Activated CD4-positive, alpha-beta T cell treated with anti-CD3 and anti-CD28 coated beads, Interleukin-2, Interleukin-4, amounts not matched to agents 100 ng/mL and 50 ng/mL, durations not matched to agents 16 hours and 8 hours (primary cell): ENCODE measurements around the gene PON3.
A peak's percentile ranks its signal among the peaks of the same experiment; 100 is the strongest.
"Not testable (repeated sequence)": the region's sequence is repeated elsewhere in the genome, so short reads cannot be mapped to it uniquely, and the experiment has no call there.

Experiments used
- DNase-seq: peaks from one replicate; pipeline ENCODE4 v3.0.0-alpha.2; 2020; ENCODE audit warnings: low spot score

The PON3 gene

GRCh38 chr7:95411666-95412065, 15.5 kb upstream of the PON3 start:
- no peak for DNase-seq

- DNase-seq, result peak; percentile 32
Observed at GRCh38 chr7:95411036-95411435, 14.9 kb upstream of the PON3 start.

GRCh38 chr7:95407751-95408150, 11.6 kb upstream of the PON3 start:
- no peak for DNase-seq

- no peak for DNase-seq
Observed at GRCh38 chr7:95405800-95406199, 9.6 kb upstream of the PON3 start.

GRCh38 chr7:95405208-95405607, 9.0 kb upstream of the PON3 start:
- no peak for DNase-seq

GRCh38 chr7:95404316-95404865, 8.2 kb upstream of the PON3 start:
- DNase-seq, result no peak

- DNase-seq, result no peak
Observed at GRCh38 chr7:95398155-95398940, 2.2 kb upstream of the PON3 start.

GRCh38 chr7:95397381-95397780, 1.2 kb upstream of the PON3 start:
- no peak for DNase-seq

GRCh38 chr7:95395755-95396135, 430 bp downstream of the PON3 start:
- no peak for DNase-seq

- DNase-seq, result no peak
Observed at GRCh38 chr7:95394370-95394769, 1.8 kb downstream of the PON3 start.

GRCh38 chr7:95391761-95392160, 4.4 kb downstream of the PON3 start:
- DNase-seq, result no peak

GRCh38 chr7:95389516-95389915, 6.7 kb downstream of the PON3 start:
- no peak for DNase-seq

GRCh38 chr7:95379457-95379856, 16.7 kb downstream of the PON3 start:
- not testable (repeated sequence) for DNase-seq

- DNase-seq, result no peak
Observed at GRCh38 chr7:95376632-95377400, 19.4 kb downstream of the PON3 start.

- DNase-seq, result no peak
Observed at GRCh38 chr7:95375591-95376257, 20.5 kb downstream of the PON3 start.

GRCh38 chr7:95373323-95373722, 22.9 kb downstream of the PON3 start:
- DNase-seq, result no peak

GRCh38 chr7:95368235-95368634, 27.9 kb downstream of the PON3 start:
- DNase-seq, result no peak

- DNase-seq, result no peak
Observed at GRCh38 chr7:95367606-95368005, 28.6 kb downstream of the PON3 start.

- no peak for DNase-seq
Observed at GRCh38 chr7:95365151-95365550, 31.0 kb downstream of the PON3 start.

GRCh38 chr7:95357623-95358022, 38.6 kb downstream of the PON3 start:
- no peak for DNase-seq

GRCh38 chr7:95342642-95343307, 53.4 kb downstream of the PON3 start:
- DNase-seq, result no peak

- DNase-seq, result no peak
Observed at GRCh38 chr7:95342029-95342428, 54.1 kb downstream of the PON3 start.
